Hematopoietic multipotent progenitor cell treated with erythropoietin and hydrocortisone succinate and interleukin-3 and kit ligand, for 8 days (in vitro differentiated cells): Measurements from ENCODE around the gene KRTAP5-9.
"Not testable (repeated sequence)": the region's sequence is repeated elsewhere in the genome, so short reads cannot be mapped to it uniquely, and the experiment has no call there.

Source experiments
- DNase-seq: peaks from one replicate; pipeline ENCODE4 v3.0.0-alpha.2; 2015

KRTAP5-9 gene

DNA sequence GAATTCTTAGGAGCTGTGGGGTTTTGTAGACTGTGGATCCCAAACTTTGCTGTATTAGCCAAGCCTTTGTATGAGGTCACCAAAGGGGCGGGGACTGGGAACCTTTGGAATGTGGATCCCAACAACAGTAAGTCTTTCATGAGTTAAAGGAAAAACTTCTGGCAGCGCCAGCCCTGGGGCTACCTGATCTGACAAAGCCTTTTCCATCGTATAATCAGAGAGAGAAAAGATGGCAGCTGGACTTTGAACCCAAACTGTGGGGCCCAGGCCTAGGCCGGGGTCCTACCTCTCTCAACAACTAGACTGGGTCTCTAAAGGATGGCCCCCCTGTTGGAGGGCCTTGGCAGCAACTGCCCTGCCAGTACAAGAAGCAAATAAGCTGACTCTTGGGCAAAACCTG is 40.1 kb downstream of the KRTAP5-9 start:
- not testable (repeated sequence) for DNase-seq

DNA sequence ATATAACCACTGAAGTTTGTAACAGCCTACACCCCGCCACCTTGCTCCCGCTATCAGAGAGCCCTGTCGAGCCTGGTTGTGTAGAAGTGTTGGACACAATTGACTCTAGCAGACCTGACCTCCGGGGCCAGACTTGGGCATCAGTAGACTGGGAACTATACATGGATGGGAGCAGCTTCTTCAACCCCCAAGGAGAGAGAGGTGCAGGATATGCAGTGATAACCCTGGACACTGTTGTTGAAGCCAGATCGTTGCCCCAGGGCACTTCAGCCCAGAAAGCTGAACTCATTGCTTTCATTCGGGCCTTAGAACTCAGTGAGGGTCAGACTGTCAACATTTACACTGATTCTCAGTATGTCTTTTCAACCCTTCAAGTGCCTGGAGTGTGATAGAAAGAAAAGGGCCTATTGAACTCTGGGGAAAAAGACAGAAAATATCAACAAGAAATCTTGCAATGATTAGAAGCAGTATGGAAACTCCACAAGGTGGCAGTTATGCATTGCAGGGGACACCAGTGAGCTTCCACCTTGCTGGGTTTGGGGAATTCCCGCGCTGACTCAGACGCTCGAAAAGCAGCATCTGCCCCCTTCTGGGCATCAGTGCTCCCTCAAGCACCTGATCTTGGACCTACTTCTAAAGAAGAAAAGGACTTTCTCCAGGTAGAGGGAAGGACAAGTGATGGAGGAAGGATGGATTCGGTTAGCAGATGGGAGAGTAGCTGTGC is 40.8 kb downstream of the KRTAP5-9 start:
- peak; percentile 5 for DNase-seq

DNA sequence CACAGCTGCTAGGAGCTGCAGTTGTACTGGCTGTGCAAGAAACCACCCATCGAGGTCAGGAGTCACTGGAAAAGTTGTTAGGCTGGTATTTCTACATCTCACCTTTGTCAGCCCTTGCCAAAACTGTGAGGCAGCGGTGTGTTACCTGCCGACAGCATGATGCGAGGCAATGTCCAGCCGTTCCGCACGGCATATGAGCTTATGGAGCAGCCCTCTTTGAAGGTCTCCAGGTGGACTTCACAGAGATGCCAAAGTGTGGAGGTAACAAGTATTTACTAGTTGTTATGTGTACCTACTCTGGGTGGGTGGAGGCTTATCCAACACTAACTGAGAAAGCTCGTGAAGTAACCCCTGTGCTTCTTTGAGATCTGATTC is 41.3 kb downstream of the KRTAP5-9 start:
- not testable (repeated sequence) for DNase-seq
